LNCaP clone FGC (cell line): ENCODE results near the gene CCDC107.

Experiments
- DNase-seq: peaks from one replicate; pipeline ENCODE4 v3.0.0-alpha.2; 2011; ENCODE audit warnings: low read depth
- H3K4me3 ChIP-seq: 2 replicates; pipeline ENCODE4 v1.5.1; 2011; ENCODE audit warnings: mild to moderate bottlenecking, low read depth, low read length, control low read depth
- CTCF ChIP-seq: IDR thresholded peaks from 2 replicates; pipeline ENCODE4 v1.5.1; 2012; ENCODE audit warnings: mild to moderate bottlenecking; ENCODE audit not compliant: control insufficient read depth, insufficient read depth; ENCODE audit errors: extremely low read depth

Gene CCDC107

GRCh38 chr9:35680331-35681105 is 22.4 kb downstream of the CCDC107 start:
- TF ChIP-seq CTCF: no peak
- no peak overlapping the region for H3K4me3 ChIP-seq
- DNase-seq: no peak

GRCh38 chr9:35681341-35682002 is 23.4 kb downstream of the CCDC107 start:
- TF ChIP-seq CTCF: no peak
- DNase-seq: no peak
- no peak overlapping the region for H3K4me3 ChIP-seq

GRCh38 chr9:35682051-35682450 is 24.0 kb downstream of the CCDC107 start:
- TF ChIP-seq CTCF: no peak
- no peak for DNase-seq
- H3K4me3 ChIP-seq: no peak overlapping the region

DNA sequence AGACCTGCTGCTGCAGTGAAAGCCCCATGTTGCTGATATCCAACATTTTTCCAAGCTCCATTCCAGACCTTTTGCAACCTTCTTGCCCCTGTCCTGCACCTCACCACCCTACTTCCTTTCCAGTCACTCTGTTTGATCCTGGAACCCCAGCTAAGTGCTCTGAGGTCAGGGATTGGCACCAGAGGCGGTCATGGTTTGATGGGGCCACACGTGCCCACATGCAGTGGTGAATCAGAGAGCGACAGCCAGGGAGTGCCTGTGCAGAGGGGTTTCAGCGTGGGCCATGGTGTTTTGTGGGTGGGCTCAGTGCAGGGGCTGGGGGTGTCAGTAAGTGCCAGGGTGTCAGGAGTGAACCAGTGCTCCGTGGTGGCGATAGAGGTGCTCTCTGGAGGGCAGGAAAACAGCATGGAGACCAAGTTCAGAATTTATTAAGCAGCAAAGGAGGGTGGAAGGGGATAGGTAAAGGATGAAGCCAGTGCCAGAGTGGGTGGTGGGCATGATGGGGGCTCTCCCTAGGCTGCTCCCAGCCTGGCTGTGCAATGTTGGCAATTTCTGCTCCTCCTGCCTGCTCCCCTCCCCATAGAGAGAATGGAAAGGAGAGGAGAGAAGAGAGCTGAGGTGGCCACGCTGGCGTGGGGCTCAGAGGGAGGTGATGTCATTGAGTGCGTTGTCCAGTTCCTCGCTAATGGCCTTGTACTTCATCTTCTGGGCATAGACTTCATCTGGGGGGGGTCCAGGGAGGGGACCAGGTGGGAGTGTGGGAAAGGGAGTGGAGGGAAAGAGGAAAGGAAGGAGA is 24.6 kb downstream of the CCDC107 start:
- no peak overlapping the region for H3K4me3 ChIP-seq

DNA sequence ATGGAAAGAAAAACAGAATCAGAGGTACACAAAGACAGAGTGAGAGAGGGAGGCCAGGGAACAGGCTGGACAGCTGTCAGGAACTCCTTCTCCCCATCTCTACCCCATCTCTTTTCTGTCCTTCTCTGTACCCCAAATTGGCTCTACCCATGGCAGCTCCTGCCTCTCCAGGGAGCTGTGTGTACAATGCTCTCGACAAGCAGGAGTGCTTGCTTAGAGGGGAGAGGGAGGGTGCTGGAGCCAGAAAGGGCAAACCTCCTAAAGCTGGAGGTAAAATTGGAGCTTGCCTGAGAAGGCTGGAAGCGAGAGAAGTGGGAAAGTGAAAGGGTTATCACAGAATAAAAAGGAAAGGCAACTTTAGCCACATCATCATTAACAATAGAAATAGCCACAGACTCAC is 25.2 kb downstream of the CCDC107 start:
- DNase-seq: no peak
- TF ChIP-seq CTCF: no peak
- no peak overlapping the region for H3K4me3 ChIP-seq

More for the DNA sequence above, 24.6 kb downstream of the CCDC107 start:
- TF ChIP-seq CTCF: no peak
- no peak for DNase-seq

GRCh38 chr9:35684921-35685320 is 26.8 kb downstream of the CCDC107 start:
- no peak for DNase-seq
- no peak for TF ChIP-seq CTCF
- H3K4me3 ChIP-seq: no peak overlapping the region
